GM10248 (cell line): ENCODE measurements around the gene HCCS.

Experiments used
- CTCF ChIA-PET: fragments of 300-600 bp; sonication (Branson Sonifier 250); formaldehyde crosslinking; extraction: SDS; loops from one replicate; lab custom pipeline; 2021; ENCODE audit warnings: antibody characterized with exemption; lab: Yijun Ruan, JAX
- POLR2A ChIA-PET: fragments of 350-650 bp; sonication (Branson Sonifier 250); formaldehyde crosslinking; extraction: SDS; loops from one replicate; lab custom pipeline; 2020; ENCODE audit warnings: antibody characterized with exemption; lab: Yijun Ruan, JAX
- DNase-seq: peaks from one replicate; pipeline ENCODE4 v3.0.0; 2012; ENCODE audit errors: extremely low spot score
- CTCF ChIP-seq: IDR thresholded peaks from 2 replicates; pipeline ENCODE4 v1.5.1; 2012; ENCODE audit warnings: mild to moderate bottlenecking, low read depth; ENCODE audit errors: extremely low read depth, missing control alignments, control extremely low read depth

Gene HCCS

GRCh38 chrX:11131146-11131545 is 20.0 kb downstream of the HCCS start:
- ChIA-PET CTCF (no interaction called here), POLR2A (no interaction called here)
- no peak for DNase-seq
- TF ChIP-seq CTCF, result no peak

GRCh38 chrX:11135564-11136185 is 24.5 kb downstream of the HCCS start:
- ChIA-PET CTCF (interaction anchor here (1.3 to 6.3 kb wide), 3 partner anchors 8 to 945 kb away, joined by 3 to 33 read pairs (median 7); no protein-coding TSS in a partner anchor), POLR2A (no interaction called here)
- TF ChIP-seq CTCF, result no peak
- DNase-seq, result no peak

GRCh38 chrX:11137543-11138139 is 26.5 kb downstream of the HCCS start:
- CTCF ChIA-PET, result interaction anchor here (0.9 to 6.3 kb wide), 4 partner anchors 12 to 1634 kb away, joined by 3 to 33 read pairs (median 4); no protein-coding TSS in a partner anchor
- DNase-seq, result peak; percentile 20
- POLR2A ChIA-PET, result no interaction called here

GRCh38 chrX:11138498-11139390 is 27.6 kb downstream of the HCCS start:
- no peak for TF ChIP-seq CTCF
- POLR2A ChIA-PET, result no interaction called here
- CTCF ChIA-PET, result interaction anchor here (1.4 to 6.3 kb wide), 2 partner anchors 393 to 948 kb away, joined by 3 to 33 read pairs; no protein-coding TSS in a partner anchor
- DNase-seq, result no peak

More at GRCh38 chrX:11137543-11138139, 26.5 kb downstream of the HCCS start:
- peak; percentile 19 for TF ChIP-seq CTCF

GRCh38 chrX:11143931-11144678 is 33.0 kb downstream of the HCCS start:
- CTCF ChIA-PET, result interaction anchor here (1.1 to 1.6 kb wide), 2 partner anchors 29 to 388 kb away, joined by 3 to 5 read pairs; no protein-coding TSS in a partner anchor
- peak; percentile 61 for DNase-seq
- POLR2A ChIA-PET, result interaction anchor here (0.6 kb wide), 1 partner anchor 1627 kb away, joined by 9 read pairs; no protein-coding TSS in a partner anchor
- peak; percentile 47 for TF ChIP-seq CTCF
